Choroid plexus epithelial cell (primary cell): ENCODE data around the gene C5orf46.

Experiments used
- DNase-seq: peaks from one replicate; pipeline ENCODE4 v3.0.0-alpha.2; 2010; ENCODE audit warnings: low read depth
- H3K4me3 ChIP-seq: 2 replicates; pipeline ENCODE4 v1.5.1; 2011; ENCODE audit warnings: low read depth, mild to moderate bottlenecking, control low read depth, low read length, moderate library complexity
- TF ChIP-seq, protein P1 (sequence below): conservative IDR thresholded peaks from 2 replicates; pipeline ENCODE4 v1.5.1; 2011; ENCODE audit warnings: low read depth, mild to moderate bottlenecking, control low read depth, inconsistent platforms, low read length, moderate library complexity

The C5orf46 gene

DNA sequence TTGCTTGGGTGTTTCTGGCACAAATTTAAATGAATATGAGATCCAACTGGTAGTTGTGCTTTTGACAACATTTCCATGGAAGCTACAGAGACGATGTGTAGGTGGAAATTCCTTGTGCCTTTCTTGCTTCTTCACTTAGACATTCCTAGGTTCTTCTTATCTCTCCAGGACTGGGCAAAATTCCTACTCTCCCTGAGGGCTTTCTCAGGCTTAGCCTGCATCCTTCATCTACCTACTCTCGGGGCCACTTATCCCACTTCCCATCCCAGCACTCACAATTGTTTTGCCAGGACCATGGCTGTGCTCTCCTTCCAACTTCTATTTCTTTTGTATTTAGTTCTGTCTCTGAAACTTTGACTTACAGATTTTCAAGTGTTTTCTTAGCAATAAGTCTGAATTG, 57.1 kb downstream of the C5orf46 start:
- DNase-seq: no peak
- H3K4me3 ChIP-seq: no peak overlapping the region
- TF ChIP-seq, protein P1, sequence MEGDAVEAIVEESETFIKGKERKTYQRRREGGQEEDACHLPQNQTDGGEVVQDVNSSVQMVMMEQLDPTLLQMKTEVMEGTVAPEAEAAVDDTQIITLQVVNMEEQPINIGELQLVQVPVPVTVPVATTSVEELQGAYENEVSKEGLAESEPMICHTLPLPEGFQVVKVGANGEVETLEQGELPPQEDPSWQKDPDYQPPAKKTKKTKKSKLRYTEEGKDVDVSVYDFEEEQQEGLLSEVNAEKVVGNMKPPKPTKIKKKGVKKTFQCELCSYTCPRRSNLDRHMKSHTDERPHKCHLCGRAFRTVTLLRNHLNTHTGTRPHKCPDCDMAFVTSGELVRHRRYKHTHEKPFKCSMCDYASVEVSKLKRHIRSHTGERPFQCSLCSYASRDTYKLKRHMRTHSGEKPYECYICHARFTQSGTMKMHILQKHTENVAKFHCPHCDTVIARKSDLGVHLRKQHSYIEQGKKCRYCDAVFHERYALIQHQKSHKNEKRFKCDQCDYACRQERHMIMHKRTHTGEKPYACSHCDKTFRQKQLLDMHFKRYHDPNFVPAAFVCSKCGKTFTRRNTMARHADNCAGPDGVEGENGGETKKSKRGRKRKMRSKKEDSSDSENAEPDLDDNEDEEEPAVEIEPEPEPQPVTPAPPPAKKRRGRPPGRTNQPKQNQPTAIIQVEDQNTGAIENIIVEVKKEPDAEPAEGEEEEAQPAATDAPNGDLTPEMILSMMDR: no peak

DNA sequence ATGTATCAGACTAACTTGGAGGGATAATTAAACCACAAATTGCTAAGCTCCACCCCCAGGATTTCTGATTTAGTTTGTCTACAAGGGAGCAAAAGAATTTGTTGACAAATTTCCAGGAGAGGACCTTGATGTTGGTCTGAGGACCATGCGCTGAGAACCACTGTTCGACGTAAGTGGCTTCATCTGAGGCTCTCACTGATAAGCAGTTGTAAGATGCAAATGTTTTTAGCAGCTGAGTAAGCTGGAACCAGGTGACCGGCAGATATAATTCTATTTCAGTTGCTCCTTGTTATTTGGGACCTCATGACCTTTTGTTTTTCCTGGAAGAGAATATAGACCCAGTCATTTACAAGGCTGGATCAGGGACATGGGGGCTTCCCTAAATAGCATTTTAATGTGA, 60.7 kb downstream of the C5orf46 start:
- DNase-seq: no peak
- TF ChIP-seq, protein P1: no peak

DNA sequence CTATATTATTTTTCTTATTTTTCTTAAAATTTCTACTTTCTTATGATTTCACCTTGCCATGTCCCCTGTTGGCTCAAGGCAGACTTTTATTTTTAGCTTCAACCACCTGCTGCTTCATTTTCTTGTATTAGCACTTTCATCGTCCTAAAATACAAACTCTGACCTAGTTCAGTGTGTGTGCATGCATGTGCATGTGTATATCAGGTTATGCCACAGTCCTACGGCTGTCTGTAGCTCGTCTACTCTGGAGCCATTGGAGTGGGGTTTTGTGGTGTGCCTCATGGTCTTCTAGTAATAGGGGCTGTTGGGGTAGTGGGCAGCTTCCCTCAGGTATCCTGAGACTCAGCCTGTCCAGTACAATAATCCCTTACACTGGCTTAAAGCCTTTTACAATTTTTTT, 61.5 kb downstream of the C5orf46 start:
- TF ChIP-seq, protein P1: no peak
- H3K4me3 ChIP-seq: no peak overlapping the region
- DNase-seq: no peak

More for the DNA sequence above, 60.7 kb downstream of the C5orf46 start:
- H3K4me3 ChIP-seq: no peak overlapping the region

DNA sequence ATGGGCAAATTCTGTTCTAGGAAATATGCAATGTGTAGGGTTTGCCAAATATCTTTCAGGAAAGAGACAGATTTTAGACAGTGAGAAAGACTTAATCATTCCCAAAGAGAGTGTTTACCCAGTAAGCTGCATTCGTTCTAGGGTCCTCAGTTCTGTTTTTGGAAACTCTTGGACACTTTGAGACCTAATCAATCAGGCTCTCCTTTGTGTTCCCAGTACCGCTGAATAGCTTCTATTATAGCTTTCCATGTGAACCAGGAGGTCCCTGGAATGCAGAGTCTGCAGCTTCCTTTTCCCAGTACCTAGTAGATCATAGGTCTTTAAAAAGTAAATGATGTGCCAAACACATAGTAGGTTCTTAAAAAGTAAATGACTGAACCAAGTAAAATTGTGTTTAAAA, 63.5 kb downstream of the C5orf46 start:
- TF ChIP-seq, protein P1: no peak

More for the DNA sequence above, 63.5 kb downstream of the C5orf46 start:
- no peak overlapping the region for H3K4me3 ChIP-seq
- no peak for DNase-seq
